GM19455 (cell line): ENCODE data around the gene REG3G.
"Not testable (repeated sequence)": the region's sequence is repeated elsewhere in the genome, so short reads cannot be mapped to it uniquely, and the experiment has no call there.

Experiments used
- ATAC-seq: cut with Tn5 transposase; IDR thresholded peaks from one replicate; pipeline ENCODE4 v1.9.1; 2021; ENCODE audit not compliant: unreplicated experiment

REG3G gene

GRCh38 chr2:79013629-79014028 is 11.9 kb upstream of the REG3G start:
- no peak for ATAC-seq

DNA sequence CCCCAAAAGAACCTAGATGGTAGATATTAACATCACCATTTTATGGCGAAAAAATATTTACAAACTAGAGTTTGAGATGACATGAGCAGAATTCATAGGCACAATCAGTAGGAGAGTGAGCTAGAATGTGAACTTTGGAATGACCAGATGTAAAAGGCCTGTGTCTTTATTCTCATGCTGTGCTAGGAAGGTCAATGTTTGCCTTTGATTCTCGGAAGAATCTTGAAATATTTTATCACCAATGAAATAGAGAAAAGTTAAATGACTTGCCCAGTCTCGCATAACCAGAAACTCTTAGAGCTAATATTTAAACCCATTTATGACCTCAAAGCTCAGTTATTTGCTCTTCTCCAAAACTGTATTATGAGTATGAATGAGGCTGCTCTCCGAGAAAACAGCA is 9.2 kb upstream of the REG3G start:
- ATAC-seq: no peak

DNA sequence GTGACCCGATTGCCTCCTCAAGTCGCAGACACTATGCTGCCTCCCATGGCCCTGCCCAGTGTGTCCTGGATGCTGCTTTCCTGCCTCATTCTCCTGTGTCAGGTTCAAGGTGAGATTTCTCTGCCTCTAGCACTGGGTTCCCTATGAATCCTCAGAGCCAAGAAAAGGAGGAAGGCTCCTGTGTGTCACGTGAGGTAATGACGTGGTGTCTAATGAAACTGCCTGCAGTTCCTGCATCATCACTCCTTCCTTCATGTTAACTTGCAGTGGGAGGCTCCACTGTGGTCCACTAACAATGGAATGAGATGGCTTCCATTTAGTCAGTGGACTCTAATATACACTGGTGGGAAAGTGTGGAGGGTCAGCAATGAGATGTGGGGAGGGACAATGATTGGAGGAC is 559 bp downstream of the REG3G start:
- no peak for ATAC-seq

DNA sequence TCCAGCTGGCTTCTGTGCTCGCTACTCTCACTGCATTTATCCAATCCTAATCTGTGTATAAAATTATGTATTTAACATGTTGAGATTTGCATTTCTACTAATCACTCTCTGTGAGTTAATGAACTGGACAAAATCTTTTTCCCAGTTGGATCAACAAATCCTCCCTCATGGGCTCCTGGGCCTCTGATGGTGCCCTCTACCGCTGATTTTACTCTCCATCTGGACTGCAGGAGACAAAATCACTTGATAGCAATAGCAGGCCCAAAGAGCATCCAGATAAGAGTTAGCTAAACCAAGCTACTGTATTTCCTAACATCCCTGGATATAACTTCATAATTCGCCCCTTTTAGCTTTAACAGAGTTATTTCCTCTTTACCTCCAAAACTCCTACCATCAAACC is 14.4 kb downstream of the REG3G start:
- no peak for ATAC-seq

DNA sequence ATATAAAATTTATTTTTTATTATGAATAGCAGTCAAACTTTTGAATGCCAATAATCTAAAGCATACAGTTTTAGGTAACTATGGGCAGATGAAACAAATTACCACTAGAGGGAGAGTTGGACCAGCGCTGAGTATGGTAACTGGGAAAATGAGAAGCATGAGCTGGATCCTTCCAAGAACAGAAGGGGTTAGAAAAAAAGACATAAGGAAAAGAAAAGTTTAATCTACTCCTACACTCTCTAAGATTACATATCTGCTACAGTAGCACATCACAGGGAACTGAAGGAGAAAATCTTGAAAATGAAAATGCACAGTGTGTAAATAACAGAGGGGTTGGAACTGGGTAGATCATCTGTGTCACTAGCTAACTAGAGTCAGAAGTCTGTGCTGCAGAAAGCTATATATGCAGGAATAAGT is 15.5 kb downstream of the REG3G start:
- no peak for ATAC-seq

GRCh38 chr2:79053486-79053885 is 28.0 kb downstream of the REG3G start:
- not testable (repeated sequence) for ATAC-seq

- not testable (repeated sequence) for ATAC-seq
Measured at GRCh38 chr2:79054769-79055168, 29.3 kb downstream of the REG3G start.

- ATAC-seq: no peak
Measured at GRCh38 chr2:79065201-79065600, 39.7 kb downstream of the REG3G start.

GRCh38 chr2:79071078-79071477 is 45.6 kb downstream of the REG3G start:
- no peak for ATAC-seq
